ENCODE data around the gene EXT2. TPM values are rescaled to one million over a fixed set of nuclear protein-coding genes. Genes with fewer than 3 reads are reported as not detected.

Gene EXT2
- total RNA-seq, 1 donor from 2014 or later: 75.0 TPM

- Mint-ChIP-seq H3K4me3 (no peak overlapping the region), H3K27ac (no peak overlapping the region), H3K4me1 (peaks cover 7% of the 10 kb centered on the region), H3K36me3 (peaks cover 55% of the 10 kb centered on the region), H3K9me3 (peaks cover 34% of the 10 kb centered on the region), H3K27me3 (ENCODE audit: low read depth) (no peaks in the 10 kb centered on the region)
- no peak for TF ChIP-seq CTCF (IDR thresholded peaks at IDR 0.05; ENCODE audit: unreplicated experiment)
- no peak for DNase-seq (ENCODE audit: low spot score in 2 of 2, unreplicated experiment in 2 of 2)
Measured at GRCh38 chr11:44252999-44253602, 157.6 kb downstream of the EXT2 start.

- H3K9me3 Mint-ChIP-seq: peaks cover 34% of the 10 kb centered on the region
Measured at GRCh38 chr11:44255406-44256071, 160.1 kb downstream of the EXT2 start.

DNA sequence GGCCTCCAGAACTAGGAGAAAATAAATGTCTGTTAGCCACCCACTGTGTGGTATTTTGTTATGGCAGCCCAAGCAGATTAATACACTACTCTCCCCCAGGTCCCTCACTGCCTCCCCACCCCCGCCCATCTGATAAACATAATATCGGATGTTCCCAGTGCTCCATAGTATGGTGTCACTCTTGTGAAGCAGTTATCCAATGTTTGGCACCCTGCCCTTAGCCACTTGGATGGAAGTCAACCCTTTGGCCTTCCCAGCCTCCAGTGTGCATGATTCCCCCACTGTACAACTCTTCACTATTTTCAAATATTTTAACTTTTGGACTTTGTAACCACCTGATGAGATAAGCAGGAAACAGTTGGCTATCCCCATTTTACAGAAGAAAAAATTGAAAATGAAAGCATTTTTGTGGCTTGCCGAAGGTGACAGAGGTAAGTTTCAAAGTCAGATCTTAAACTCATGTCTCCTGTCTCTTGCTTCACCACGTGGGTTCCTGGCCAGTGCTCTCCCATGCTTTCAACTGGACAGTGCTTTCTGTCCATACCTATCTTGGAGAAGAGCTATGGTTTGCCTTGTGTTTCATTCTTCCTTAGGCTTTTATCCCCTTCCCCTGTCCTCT lies 161.3 kb downstream of the EXT2 start:
- H3K9me3 Mint-ChIP-seq: peaks cover 24% of the 10 kb centered on the region
- H3K27me3 Mint-ChIP-seq (ENCODE audit: low read depth): no peaks in the 10 kb centered on the region
- H3K4me1 Mint-ChIP-seq: peaks cover 12% of the 10 kb centered on the region
- H3K27ac Mint-ChIP-seq: no peak overlapping the region
- no peak for TF ChIP-seq CTCF (IDR thresholded peaks at IDR 0.05; ENCODE audit: unreplicated experiment)
- DNase-seq (ENCODE audit: low spot score in 2 of 2, unreplicated experiment in 2 of 2): no peak
- H3K36me3 Mint-ChIP-seq: peaks cover 25% of the 10 kb centered on the region
- no peak overlapping the region for H3K4me3 Mint-ChIP-seq

More at GRCh38 chr11:44255406-44256071, 160.1 kb downstream of the EXT2 start:
- Mint-ChIP-seq H3K27me3 (ENCODE audit: low read depth) (no peaks in the 10 kb centered on the region), H3K4me1 (peaks cover 12% of the 10 kb centered on the region), H3K4me3 (no peak overlapping the region), H3K27ac (peak overlapping the region; percentile 35), H3K36me3 (peaks cover 38% of the 10 kb centered on the region)
- TF ChIP-seq CTCF (IDR thresholded peaks at IDR 0.05; ENCODE audit: unreplicated experiment): no peak
- DNase-seq (ENCODE audit: low spot score in 2 of 2, unreplicated experiment in 2 of 2): no peak

GRCh38 chr11:44257338-44258189 lies 162.1 kb downstream of the EXT2 start:
- H3K36me3 Mint-ChIP-seq: peaks cover 17% of the 10 kb centered on the region

More at GRCh38 chr11:44257338-44258189, 162.1 kb downstream of the EXT2 start:
- no peak for TF ChIP-seq CTCF (IDR thresholded peaks at IDR 0.05; ENCODE audit: unreplicated experiment)
- H3K27ac Mint-ChIP-seq: no peak overlapping the region
- no peak overlapping the region for H3K4me3 Mint-ChIP-seq
- DNase-seq (ENCODE audit: low spot score in 2 of 2, unreplicated experiment in 2 of 2): no peak
- H3K4me1 Mint-ChIP-seq: peaks cover 12% of the 10 kb centered on the region
- no peaks in the 10 kb centered on the region for H3K27me3 Mint-ChIP-seq (ENCODE audit: low read depth)
- peaks cover 16% of the 10 kb centered on the region for H3K9me3 Mint-ChIP-seq
